GM21447 (cell line): ENCODE data around the gene CHDH.

ENCODE experiments used
- ATAC-seq: cut with Tn5 transposase; IDR thresholded peaks from one replicate; pipeline ENCODE4 v1.9.1; 2021; ENCODE audit not compliant: unreplicated experiment

Gene CHDH

DNA sequence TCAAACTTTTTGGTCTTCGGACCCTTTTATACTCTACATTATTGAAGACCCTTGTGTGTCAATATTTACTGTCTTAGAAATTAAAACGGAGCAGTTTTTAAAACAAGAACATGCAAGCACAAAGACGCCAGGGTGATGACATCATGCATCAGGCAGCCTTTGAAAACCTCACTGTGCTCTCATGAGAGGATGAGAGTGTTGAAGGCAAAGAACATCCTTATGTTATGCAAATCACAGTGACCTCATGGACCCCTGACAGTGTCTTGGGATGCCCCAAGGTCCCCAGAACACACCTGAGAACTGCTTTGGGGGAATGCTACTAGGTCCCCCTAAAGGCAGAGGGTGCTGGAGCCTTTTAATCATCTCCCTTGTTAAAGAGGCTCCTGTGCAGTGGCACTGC lies 51.6 kb downstream of the CHDH start:
- no peak for ATAC-seq

DNA sequence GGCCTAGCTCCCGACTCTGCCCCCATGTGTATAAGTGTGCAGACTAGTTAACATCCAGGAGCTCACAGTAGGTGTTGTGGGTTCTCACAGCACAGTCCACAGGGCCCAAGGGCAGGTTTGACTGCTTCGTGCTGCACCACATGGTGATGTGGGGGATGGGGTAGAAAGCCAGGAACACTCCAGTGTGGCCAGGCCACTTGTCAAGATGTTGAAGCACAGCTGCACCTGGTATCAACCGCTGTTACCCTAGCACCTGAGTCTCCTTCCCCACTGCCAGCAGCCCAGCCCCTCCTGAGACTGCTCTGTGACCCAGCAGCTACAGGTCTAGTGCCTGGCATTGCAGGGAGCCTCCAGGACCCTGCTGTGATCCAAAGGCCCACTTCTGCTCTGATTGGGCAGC lies 53.4 kb downstream of the CHDH start:
- no peak for ATAC-seq

DNA sequence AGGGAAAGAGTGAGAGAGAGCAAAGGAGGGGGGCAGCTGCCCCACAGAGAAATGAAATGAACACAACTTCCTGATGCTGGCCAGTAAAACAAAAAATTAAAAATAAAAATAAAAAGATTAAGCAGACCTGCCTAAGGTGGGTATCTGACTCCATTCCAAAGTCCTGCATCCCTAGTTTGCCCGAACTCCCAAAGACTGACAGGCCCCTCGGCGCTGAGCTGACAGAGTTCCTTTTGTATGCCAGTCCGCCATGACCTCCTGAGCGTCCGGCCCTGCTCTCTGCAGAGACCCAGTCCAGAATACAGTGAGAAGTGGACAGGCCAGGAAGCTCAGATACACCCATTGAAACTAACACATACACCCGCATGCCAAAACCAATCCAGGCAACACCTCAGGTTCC lies 54.9 kb downstream of the CHDH start:
- no peak for ATAC-seq

DNA sequence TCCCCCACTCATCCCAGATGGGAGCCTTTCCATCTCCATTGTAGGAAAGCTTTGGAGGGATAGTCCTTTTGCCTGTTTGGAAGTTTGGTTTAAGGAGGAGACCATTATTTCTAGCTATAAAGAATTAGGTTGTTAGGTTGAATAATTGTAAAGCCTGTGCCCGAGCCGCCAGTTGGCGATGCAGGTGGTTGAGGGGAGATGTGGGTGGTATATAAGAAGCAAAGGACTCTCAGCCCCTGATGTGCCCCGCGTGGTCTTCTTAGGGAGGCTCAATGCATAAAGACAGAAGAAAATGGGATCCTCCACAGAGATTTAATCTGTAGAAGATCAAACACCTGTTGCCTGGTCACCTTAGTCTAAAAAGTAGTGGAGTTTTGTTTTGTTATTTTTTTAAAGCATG lies 55.7 kb downstream of the CHDH start:
- ATAC-seq: no peak

DNA sequence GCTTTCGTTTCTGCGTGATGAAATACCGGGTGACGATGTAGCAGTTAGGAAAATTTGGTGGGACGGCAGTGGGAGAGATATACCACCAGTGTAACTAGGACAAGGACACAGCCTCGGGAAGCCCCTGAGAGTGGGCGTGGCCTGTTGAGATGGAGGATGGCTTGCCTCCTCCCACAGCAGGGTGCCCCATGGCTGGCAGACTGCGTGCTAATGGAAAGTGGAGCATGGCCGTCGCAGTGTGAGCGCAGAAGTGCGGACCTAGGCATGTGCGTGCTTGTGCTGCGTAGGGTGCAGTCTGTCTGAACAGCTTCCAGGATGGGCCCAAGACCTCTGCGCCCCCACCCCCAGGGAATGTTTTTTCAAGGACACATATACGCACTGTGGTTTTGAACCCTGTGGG lies 56.8 kb downstream of the CHDH start:
- no peak for ATAC-seq

DNA sequence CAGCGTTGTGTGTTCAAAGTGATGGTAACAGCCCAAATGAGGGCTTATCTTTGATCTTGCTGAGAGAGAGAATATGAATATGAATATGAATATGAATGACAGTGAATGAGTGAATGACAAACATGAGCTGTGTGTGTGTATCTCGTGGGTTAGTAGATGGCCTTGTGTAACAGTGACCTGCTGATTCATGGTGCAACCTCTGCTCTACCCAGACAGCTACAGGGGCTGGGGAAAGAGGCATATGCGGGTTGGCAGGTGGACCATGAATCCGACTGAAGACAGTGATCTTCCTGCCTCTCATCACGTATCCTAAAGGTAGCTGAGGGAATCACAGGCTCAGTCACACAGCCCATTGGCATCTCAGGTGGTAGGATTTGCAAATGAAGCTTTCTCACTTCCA lies 58.2 kb downstream of the CHDH start:
- no peak for ATAC-seq

DNA sequence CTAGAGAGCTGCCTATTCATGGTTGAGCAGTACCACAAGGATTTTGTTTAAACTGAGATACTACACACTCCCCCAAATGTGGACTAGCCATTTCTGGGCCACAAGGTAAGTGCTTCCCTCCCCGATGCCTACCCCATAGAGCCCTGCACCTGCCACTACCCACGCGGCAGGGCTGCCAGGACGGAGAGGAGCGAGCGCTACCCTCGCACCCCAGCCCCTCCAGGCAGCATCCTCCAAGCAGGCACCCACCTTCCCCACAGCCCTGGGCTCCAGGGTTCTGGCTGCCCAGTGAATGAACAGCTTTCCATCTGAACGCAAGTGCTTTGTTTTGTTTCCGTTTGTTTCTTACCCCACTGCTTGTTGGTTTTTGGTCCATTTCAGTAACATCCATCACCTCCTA lies 59.2 kb downstream of the CHDH start:
- ATAC-seq: no peak

DNA sequence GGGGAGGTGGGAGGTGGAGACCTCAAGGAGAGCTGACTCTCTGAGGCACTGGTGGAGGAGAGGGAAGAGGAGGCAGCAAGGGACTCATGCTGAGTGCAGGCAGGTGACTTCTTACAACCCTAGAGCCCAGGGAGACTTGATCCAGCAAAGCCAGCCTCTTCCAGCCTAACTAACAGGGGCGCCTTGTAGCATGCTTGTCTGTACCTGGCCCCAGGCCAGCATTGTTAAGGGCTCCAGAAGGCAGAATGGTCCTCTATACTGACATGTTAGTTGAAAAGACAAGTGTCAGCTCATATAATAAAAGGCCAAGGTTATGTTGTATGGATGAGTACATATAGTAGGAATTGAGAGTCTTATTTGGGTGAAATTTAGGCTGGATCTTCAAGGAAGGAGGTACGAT lies 65.4 kb downstream of the CHDH start:
- ATAC-seq: no peak

DNA sequence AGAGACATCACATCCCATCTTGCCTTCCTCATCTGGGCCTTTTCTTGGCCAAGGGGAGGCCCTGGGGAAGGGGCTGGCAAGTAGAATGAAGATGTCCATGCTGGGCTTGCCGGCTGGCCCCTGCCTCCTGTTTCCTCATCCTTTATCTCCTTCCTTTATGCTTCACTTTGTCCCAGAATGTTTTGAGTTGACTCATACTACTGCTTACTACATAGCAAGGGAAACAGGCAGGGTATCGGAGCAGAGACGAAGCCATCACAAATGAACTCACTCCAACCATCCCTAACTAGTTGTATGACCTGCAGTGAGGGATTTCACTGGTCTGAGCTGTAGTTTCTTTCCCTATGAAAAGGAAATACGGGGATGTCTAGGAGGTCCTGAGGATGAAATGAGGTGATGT lies 66.0 kb downstream of the CHDH start:
- ATAC-seq: no peak

DNA sequence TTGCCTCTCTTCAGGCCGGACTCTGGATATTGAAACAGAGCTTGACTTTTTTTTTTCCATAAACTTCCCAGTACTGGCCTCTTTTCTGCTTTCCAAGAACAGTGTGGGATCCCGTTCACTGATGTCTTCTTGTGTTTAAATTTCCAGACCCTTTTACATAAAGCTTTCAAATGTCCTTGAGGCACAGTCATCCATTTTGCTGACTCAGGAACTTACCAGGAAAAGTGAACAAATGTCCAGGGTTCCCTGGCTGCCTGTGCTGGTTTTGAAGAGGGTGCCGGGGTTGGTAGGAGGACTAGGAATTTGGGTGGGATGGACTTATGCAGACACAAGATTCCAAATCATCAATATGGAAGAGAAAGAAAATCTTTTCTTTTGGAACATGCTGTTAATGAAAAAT lies 68.1 kb downstream of the CHDH start:
- no peak for ATAC-seq

DNA sequence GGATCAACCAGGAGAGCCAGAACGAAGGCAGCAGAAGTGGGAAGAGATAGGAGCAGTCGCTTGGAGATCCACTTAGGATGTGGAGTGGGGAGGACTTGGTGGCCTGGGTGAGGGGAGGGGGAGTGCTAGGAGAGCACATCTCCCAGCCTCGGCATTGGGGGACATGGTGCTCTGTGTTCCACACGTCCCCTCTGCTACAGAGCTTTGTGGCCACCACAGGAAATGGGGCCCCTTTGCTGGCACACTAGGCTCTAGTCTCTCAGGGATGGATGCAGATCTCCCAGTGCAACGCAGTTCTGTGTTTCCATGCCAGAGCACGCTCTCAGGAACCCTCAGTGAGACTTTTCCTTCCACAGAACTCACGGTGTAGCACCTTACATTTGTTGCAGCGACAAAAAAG lies 68.8 kb downstream of the CHDH start:
- ATAC-seq: no peak

DNA sequence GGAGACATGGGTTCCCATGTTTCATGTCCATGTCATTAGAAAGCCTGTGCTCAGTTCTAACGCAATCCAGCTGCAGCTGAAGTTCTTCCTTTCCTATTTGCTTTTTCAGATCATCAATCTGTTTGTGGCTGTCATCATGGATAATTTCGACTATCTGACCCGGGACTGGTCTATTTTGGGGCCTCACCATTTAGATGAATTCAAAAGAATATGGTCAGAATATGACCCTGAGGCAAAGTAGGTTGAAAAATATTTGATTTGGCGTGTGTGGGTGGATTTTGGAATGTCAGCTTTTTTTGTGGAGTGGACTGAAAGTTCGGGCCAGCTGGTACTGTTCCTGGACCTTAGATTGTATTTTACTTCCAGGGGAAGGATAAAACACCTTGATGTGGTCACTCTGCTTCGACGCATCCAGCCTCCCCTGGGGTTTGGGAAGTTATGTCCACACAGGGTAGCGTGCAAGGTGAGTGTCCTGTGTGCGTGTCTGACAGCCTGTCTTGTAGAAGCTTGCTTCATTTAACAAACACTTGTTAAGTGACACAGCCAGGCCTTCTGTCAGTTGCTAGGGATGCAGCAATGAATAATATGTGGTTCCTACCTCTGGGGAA lies 69.6 kb downstream of the CHDH start:
- no peak for ATAC-seq

DNA sequence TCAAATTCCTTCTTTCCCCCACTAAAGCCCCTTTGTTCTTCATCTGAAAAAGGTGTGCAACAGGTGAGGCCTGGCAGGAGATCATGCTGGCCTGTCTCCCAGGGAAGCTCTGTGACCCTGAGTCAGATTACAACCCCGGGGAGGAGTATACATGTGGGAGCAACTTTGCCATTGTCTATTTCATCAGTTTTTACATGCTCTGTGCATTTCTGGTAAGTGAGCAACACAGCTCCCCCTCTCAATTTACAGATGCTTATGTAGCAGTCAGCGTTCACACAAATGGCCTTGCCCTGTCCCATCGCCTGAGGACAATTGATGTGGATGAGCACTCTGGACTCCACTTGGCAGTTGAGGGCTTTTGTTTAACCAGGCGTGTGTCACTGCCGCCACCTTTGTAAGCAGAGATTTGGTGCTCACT lies 70.4 kb downstream of the CHDH start:
- no peak for ATAC-seq

DNA sequence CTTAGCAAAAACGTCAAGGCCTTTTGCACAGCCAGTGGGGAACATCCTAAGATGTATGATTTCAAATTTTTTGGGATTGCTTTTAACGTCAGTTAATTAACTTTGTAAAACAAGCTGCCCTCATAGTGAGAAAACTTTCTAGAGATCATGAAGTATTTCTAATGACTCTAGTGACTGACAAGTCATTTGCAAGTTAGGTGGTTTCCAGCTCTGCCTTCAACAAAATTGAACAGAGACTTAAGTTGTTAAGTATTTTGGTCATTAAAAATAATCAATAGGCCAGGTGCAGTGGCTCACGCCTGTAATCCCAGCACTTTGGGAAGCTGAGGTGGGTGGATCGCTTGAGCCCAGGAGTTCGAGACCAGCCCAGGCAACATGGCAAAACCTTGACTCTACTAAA lies 71.2 kb downstream of the CHDH start:
- no peak for ATAC-seq

DNA sequence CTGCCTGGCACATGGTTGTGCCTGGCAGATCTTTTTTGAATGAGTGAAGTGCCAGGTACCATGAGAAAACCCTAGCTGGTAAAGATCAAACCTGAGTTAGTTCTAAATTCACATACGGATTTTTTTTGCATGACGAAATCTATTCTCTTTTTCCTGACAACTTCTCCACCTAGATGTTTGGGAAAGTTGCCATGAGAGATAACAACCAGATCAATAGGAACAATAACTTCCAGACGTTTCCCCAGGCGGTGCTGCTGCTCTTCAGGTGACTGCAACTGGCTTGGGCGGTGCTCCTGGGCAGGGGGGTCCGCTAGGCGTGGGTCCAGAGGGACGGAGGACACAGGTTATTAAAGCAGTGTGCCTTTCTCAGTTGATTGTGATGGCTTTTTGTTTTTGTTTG lies 71.8 kb downstream of the CHDH start:
- no peak for ATAC-seq

DNA sequence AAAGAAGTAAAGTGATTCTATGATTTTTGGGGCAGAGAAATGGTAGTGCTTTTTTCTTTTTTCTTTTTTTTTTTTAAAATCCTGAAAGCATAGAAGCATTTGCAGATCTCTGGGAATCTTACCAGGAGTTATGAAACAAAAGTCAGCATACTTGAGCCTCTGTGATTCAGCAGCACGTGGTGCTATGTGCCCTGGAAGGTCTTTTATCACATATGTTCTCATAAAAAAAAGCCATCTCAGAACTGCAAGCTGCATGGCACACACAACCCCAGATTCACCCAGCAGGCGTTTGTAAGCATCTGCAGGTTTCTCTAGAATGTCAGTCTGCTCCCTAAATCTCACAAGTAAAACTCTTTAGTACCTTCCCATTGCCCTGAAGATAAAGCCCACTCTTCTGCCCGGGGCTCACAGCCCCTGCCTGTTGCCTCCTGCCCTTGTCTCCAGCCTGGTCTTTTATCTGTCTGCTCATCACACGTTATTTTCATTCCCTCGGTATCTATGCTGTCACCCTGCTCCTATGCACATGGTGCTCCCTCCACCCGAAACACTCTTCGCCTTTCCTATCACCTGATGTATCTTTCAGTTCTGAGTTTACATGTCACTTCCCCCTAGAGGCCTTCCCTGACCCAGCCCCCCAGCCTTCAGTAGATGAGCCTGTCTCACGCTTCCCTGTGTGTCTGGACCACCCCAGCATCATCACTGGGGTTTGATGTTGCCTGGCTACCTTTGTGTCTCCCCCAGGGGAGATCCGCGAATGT lies 72.4 kb downstream of the CHDH start:
- ATAC-seq: peak; percentile 93

DNA sequence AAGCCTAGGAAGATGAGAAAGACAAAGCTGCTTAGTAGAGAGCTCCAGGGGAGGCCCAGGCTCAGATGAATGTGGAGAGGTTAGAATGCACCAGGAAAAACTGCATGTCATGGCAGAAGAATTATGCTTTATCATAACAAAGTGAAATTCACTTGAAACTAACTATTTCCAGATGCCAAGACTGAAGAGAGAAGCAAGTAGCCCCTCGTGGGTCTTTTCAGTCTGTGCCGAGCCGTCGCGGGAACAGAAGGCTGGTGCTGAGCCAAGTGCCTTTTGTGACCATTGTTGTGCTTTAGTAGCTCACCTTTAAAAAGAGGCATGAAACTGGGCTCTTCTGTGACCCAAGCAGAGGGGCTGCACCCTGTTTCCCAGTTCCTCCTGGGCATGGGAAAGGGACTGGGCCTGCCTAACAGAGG lies 73.2 kb downstream of the CHDH start:
- ATAC-seq: no peak

DNA sequence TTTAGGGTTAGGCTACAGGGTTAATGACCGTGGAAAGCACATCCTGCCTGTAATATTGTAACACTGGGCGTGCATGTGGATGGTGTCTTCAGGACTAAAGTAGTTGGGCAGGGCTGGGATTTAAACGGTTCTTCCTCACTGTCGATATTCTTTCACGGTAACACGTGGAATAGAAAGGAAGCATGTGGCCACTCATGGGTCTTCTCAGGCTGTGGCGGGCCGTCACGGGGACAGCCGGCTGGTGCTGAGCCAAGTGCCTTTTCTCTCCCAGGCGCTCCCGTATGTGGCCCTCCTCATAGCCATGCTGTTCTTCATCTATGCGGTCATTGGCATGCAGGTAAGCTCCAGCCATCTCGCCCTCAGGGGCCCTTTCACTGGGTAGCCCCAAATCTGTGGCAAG lies 73.7 kb downstream of the CHDH start:
- no peak for ATAC-seq

DNA sequence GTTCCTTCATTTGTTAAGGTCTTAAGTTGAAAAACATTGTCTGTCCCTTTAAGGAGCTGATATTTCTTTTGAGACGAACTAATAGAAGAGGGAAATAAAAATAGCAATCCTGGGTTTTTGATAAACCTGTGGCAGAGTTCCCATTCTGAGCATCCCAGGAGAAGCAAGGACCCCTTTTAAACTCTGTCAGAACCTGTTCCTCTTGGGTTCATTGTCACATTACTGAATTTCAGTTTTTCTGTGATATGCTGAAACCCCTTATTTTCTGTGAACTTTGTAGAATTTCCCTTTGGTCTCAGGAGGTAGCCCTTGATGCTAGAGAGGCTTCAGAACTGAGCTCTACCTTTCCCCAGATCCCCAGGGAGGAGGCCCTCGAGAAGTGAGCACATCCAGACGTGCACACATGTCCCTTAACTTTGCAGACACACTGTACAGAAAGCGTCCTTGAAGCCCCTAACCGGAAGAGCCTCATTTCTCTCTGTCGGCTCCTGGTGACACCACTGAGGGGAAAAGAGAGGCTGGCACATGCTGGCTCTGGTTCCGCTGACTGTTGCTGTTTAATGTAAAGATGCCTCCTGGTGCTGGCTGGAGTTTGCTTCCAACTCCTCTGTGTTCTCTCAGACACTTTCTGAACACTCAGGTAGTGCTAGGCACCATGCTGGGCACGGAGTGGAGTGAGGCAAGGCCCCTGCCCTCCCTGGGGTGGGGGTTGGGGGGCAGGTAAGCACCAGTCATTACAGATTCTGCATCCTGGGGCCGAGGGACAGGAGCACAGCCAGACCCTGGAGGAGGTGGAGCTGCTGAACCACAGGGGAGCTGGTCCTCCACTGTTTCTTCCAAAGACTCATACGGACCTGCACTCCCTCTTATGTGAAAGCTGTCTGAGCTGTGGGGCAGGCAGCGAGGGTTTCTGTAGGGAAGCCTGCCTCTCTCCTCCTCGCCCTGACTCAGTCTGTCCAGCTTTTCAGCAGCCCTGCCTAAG lies 77.5 kb downstream of the CHDH start:
- ATAC-seq: no peak

DNA sequence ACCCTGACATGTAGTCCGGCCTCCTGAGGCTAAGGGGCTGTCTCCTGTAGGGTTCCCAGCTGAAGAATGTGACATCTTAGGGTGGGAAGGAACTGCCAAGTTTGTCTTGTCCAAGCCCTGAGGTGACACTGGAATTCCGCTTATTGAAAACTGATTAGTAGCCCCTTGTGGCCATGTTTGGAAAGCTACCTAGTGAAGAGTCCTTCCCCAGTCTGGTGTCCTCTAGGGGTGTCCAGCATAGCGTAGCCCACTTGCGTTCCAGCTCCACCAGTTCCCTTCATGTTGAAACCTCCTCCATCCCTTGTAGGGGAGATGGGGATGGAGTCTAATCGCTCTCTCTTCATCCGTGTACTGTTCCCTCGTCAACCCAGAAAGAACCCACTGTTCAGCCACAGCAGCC lies 79.5 kb downstream of the CHDH start:
- ATAC-seq: no peak

DNA sequence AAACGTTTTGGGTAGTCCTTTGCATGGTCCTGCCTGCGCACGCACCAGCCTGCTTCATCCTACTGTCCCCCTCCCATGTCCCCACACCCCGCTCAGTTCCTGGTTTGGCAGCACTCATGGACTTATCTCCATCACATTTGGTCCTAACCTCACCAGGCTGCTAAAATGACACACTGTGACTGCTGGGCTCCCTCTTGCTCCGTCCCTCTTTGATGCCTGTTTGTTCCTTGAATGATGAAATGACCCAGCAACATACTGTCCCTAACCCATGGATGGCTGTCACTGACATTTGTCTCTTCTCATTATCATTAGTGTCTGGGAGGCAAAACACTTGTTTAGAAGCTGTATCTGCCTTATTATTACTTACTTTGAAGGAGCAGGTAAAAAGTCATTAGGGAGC lies 80.5 kb downstream of the CHDH start:
- ATAC-seq: no peak
